M059J (cell line): ENCODE data around the gene FCN1. TPM values are rescaled to one million over a fixed set of nuclear protein-coding genes. Genes with fewer than 3 reads are reported as not detected.
"Not testable (repeated sequence)": the region's sequence is repeated elsewhere in the genome, so short reads cannot be mapped to it uniquely, and the experiment has no call there.

Experiments used
- DNase-seq: peaks from one replicate; pipeline ENCODE4 v3.0.0-alpha.2; 2012; ENCODE audit warnings: low read depth
- total RNA-seq: library from RNA; depleted of rRNA; stranded (reverse); fragments of >200 nt; shearing (Covaris generic); gene quantifications from 2 replicates; pipeline ENCODE4 v1.2.3, GENCODE V29; 2014; rRNA removed

The FCN1 gene
- total RNA-seq = not detected in 2 replicates

GRCh38 chr9:134917431-134918373, at the start of gene FCN1:
Gene FCN1 (minus strand): TSS chr9:134917912. CDS start chr9:134917871, 41 bp downstream.
- no peak for DNase-seq

GRCh38 chr9:134966697-134967546, 49.2 kb upstream of the FCN1 start:
- no peak for DNase-seq

GRCh38 chr9:134966270-134966669, 48.6 kb upstream of the FCN1 start:
- DNase-seq = no peak

- DNase-seq = no peak
Observed at GRCh38 chr9:134965851-134966250, 48.1 kb upstream of the FCN1 start.

GRCh38 chr9:134965411-134965810, 47.7 kb upstream of the FCN1 start:
- DNase-seq = no peak

GRCh38 chr9:134964271-134965055, 46.8 kb upstream of the FCN1 start:
- DNase-seq = no peak

- DNase-seq = no peak
Observed at GRCh38 chr9:134963546-134963945, 45.8 kb upstream of the FCN1 start.

- DNase-seq = no peak
Observed at GRCh38 chr9:134962973-134963364, 45.3 kb upstream of the FCN1 start.

GRCh38 chr9:134962065-134962972, 44.6 kb upstream of the FCN1 start:
- DNase-seq = no peak

GRCh38 chr9:134961331-134962064, 43.8 kb upstream of the FCN1 start:
- DNase-seq = no peak

- DNase-seq = no peak
Observed at GRCh38 chr9:134960701-134961181, 43.0 kb upstream of the FCN1 start.

GRCh38 chr9:134959971-134960310, 42.2 kb upstream of the FCN1 start:
- DNase-seq = no peak

- no peak for DNase-seq
Observed at GRCh38 chr9:134959126-134959970, 41.6 kb upstream of the FCN1 start.

- DNase-seq = no peak
Observed at GRCh38 chr9:134957945-134958227, 40.2 kb upstream of the FCN1 start.

- no peak for DNase-seq
Observed at GRCh38 chr9:134957165-134957944, 39.6 kb upstream of the FCN1 start.

- DNase-seq = not testable (repeated sequence)
Observed at GRCh38 chr9:134956387-134956786, 38.7 kb upstream of the FCN1 start.

- DNase-seq = no peak
Observed at GRCh38 chr9:134955801-134956200, 38.1 kb upstream of the FCN1 start.

GRCh38 chr9:134955156-134955555, 37.4 kb upstream of the FCN1 start:
- no peak for DNase-seq
